ENCODE data around the gene RTBDN. TPM values are rescaled to one million over a fixed set of nuclear protein-coding genes. Genes with fewer than 3 reads are reported as not detected.

The RTBDN gene
- total RNA-seq, 4 donors from 2014 or later = not detected

DNA sequence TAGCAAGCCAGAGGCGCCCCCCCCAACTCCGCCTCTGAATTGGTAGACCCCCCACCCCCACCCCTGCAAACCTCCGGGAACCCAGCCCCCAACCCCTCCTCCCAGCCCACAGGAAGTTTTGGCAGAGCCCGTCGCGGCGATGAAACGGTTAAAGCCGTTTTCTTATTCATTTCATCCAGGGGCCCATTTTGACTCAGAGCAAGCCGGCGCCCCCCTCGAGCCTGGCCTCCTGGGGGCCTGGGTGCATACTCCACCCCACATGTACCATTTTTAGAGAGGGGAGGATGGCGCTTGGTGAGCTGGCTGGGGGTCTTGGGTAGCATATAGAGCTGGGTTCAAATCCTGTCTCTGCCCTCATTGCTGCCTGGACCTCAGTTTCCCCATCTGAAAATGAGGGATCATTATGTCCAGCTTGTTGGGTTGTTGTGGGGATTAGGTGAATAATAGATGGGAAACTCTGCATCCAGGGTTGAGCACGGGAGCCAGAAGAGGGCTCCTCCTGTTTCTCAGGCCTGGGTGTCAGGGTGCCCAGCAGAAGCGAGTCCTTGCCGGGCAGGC lies 51.0 kb downstream of the RTBDN start:
- intact Hi-C loops (cut with DNase I; ENCODE audit: low total_unique reads) = no loop called here
- H3K9me3 ChIP-seq = no peaks in the 10 kb centered on the region
- H3K27me3 ChIP-seq = no peaks in the 10 kb centered on the region
- H3K27ac ChIP-seq = peak overlapping the region; percentile 99 to 100 (median 100)
- in situ Hi-C loops (cut with MboI; ENCODE audit: low sequenced_read_pairs in 4 of 4) = no loop called here
- H3K36me3 ChIP-seq = no peaks in the 10 kb centered on the region
- no peak for ATAC-seq
- TF ChIP-seq, protein P1, sequence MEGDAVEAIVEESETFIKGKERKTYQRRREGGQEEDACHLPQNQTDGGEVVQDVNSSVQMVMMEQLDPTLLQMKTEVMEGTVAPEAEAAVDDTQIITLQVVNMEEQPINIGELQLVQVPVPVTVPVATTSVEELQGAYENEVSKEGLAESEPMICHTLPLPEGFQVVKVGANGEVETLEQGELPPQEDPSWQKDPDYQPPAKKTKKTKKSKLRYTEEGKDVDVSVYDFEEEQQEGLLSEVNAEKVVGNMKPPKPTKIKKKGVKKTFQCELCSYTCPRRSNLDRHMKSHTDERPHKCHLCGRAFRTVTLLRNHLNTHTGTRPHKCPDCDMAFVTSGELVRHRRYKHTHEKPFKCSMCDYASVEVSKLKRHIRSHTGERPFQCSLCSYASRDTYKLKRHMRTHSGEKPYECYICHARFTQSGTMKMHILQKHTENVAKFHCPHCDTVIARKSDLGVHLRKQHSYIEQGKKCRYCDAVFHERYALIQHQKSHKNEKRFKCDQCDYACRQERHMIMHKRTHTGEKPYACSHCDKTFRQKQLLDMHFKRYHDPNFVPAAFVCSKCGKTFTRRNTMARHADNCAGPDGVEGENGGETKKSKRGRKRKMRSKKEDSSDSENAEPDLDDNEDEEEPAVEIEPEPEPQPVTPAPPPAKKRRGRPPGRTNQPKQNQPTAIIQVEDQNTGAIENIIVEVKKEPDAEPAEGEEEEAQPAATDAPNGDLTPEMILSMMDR (IDR thresholded peaks at IDR 0.05 in 4 of 5, conservative IDR thresholded peaks at IDR 0.05 in 1 of 5) = no peak
- no peak for TF ChIP-seq POLR2A (IDR thresholded peaks at IDR 0.05)
- peaks cover 43 to 61% of the 10 kb centered on the region in 2 donors for H3K4me1 ChIP-seq
- H3K4me3 ChIP-seq = peak overlapping the region; percentile 52 to 65 (median 56)
- no peak for DNase-seq

DNA sequence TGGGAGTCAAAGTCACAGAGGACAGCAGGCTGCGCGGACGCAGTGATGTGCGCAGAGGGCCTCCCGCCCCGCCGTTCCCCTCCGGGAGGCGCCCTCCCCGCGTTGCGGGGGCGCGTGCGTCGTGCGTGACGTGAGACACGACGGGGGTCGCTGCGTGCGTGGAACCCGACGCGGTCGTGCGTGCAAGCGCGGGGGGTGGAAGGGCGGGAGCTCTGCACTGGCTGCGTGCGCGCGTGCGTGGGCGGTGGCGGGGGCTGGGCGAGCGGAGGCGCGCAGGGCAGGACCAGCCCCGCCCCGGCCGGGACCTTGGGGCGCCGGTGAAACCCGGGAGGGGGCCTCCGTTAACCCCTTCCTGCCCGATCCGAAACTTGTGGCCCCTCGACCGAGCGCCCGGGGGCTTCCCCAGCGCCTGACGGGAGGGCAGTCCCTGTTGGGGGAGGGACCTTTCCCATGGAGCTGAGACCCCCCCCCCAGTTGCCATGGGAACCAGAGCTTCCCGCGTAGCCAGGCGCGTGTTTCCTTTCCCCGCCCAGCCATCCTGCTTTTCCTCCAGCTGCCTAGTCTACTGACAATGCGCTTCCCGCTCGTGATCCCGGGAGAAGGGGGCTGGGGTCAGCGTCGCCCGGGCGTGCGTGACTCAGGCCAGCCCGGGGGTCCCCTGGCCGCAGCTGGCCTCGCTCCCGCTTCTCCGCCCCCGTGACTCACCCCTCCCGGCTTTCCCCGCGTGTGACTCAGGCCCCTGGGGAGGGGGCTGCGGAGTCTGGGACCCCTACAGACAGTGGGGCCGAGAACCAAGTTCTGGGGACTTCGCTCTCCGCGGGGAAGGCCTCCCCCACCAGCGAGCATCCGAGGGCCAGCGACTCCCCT lies 51.7 kb downstream of the RTBDN start:
- Histone ChIP-seq H3K27me3 (no peaks in the 10 kb centered on the region), H3K27ac (peak overlapping the region; percentile 99 to 100 (median 100)), H3K36me3 (no peaks in the 10 kb centered on the region), H3K4me3 (peak overlapping the region; percentile 52 to 65 (median 56)), H3K9me3 (no peaks in the 10 kb centered on the region), H3K4me1 (peaks cover 37 to 61% of the 10 kb centered on the region in 2 donors)
- TF ChIP-seq, protein P1 (IDR thresholded peaks at IDR 0.05 in 4 of 5, conservative IDR thresholded peaks at IDR 0.05 in 1 of 5) = no peak
- peak; percentile 29 to 32 for TF ChIP-seq POLR2A (IDR thresholded peaks at IDR 0.05)
- intact Hi-C loops (cut with DNase I; ENCODE audit: low total_unique reads) (no loop called here), in situ Hi-C loops (cut with MboI; ENCODE audit: low sequenced_read_pairs in 4 of 4) (no loop called here)
- ATAC-seq (peak; percentile 16 to 34), DNase-seq (peak; percentile 60 to 74)

DNA sequence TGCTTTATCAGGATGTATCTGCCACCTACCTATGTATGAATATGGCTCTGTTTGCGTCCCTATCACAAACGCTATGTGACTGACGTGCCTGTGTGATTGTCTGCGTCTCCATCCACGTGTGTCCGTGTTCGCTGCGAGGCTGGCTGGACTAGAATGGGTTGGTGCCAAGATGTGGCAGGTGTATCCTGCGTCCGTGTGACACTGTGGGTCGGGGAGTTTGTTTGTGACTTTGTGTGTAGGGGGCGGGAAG lies 52.3 kb downstream of the RTBDN start:
- peak overlapping the region; percentile 52 to 65 (median 56) for H3K4me3 ChIP-seq
- peaks cover 41 to 61% of the 10 kb centered on the region in 2 donors for H3K4me1 ChIP-seq
- no peaks in the 10 kb centered on the region for H3K9me3 ChIP-seq
- H3K36me3 ChIP-seq = no peaks in the 10 kb centered on the region
- in situ Hi-C loops (cut with MboI; ENCODE audit: low sequenced_read_pairs in 4 of 4) = no loop called here
- DNase-seq (no peak), ATAC-seq (peak; percentile 11 to 33)
- peak in 1 of 2 donors; percentile 47 for TF ChIP-seq POLR2A (IDR thresholded peaks at IDR 0.05)
- TF ChIP-seq, protein P1 (IDR thresholded peaks at IDR 0.05 in 4 of 5, conservative IDR thresholded peaks at IDR 0.05 in 1 of 5) = no peak
- H3K27me3 ChIP-seq = no peaks in the 10 kb centered on the region
- intact Hi-C loops (cut with DNase I; ENCODE audit: low total_unique reads) = no loop called here
- H3K27ac ChIP-seq = peak overlapping the region; percentile 99 to 100 (median 100)

DNA sequence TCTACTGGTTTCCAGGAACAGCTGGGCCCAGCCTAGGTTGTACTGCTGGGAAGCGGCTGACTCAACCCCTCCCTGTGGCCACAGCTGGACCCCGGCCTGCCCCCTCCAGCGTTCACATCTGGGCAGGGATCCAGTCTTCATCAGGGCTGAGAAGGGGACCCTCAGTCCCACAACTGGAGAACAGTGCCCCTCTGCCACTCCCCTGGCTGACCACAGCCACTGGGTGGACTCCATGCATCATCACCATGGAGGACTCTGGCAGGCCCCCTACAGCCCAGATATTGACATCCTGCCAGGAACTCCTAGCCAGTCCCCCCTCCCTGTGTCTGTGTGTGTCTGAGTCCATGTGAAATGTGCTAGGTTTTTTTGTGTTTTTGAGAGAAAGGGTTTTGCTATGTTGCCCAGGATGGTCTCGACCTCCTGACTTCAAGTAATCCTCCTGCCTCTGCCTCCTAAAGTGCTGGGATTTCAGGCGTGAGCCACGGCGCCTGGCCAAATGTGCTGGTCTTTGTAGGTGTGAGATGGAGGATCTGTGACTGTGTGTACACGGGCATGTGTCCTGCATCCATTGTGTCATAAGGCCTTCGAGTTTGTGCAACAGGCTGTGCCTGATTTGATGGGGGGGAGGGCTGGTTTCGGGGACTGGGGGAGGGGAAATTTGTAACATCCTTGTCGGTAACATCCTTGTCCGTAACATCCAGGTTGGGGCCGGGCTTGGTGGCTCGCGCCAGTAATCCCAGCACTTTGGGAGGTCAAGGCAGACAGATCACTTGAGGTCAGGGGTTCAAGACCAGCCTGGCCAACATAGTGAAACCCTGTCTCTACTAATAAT lies 55.0 kb downstream of the RTBDN start:
- Histone ChIP-seq H3K36me3 (no peaks in the 10 kb centered on the region), H3K4me3 (peak overlapping the region in 2 of 4 donors; percentile 58 to 65), H3K27me3 (no peaks in the 10 kb centered on the region), H3K9me3 (no peaks in the 10 kb centered on the region), H3K4me1 (peaks cover 35 to 56% of the 10 kb centered on the region in 2 donors), H3K27ac (peak overlapping the region; percentile 87 to 94 (median 92))
- intact Hi-C loops (cut with DNase I; ENCODE audit: low total_unique reads) = loop anchor here (10.0 kb wide), 1 partner anchor 1785 kb away; no protein-coding TSS in a partner anchor
- peak in 1 of 2 donors; percentile 8 for TF ChIP-seq POLR2A (IDR thresholded peaks at IDR 0.05)
- TF ChIP-seq, protein P1 (IDR thresholded peaks at IDR 0.05 in 4 of 5, conservative IDR thresholded peaks at IDR 0.05 in 1 of 5) = no peak
- ATAC-seq (no peak), DNase-seq (peak in 1 of 2 donors; percentile 50)
- in situ Hi-C loops (cut with MboI; ENCODE audit: low sequenced_read_pairs in 4 of 4) = no loop called here

All from gastrocnemius medialis (tissue), 4 donors.